ENCODE data around the gene TCEAL4. TPM values are rescaled to one million over a fixed set of nuclear protein-coding genes. Genes with fewer than 3 reads are reported as not detected.

TCEAL4 gene
- total and polyA plus RNA-seq, 3 donors from 2014 or later, result 62.6 to 149 (median 132) TPM

DNA sequence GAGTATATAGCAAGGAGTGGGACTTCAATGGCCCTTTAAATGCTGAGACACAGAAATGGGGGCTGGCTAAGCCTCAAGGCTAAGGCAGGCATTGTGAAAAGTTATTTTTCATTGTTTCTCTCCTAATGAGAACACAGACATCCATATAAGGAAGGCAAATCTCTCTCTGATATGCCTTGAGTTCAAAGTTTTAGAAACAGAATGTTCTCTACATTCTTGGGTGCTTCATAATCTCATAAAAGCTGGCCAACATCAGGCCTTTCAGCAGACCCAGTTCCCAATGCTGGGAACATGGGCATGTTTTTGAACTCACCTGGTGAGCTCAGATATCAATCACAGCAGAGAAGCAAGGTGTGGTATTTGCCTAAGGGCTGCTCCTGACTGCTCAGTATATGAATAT lies 46.6 kb upstream of the TCEAL4 start:
- H3K36me3 ChIP-seq (ENCODE audit: low read depth, missing control alignments), result no peaks in the 10 kb centered on the region
- peak; percentile 56 for DNase-seq
- H3K27ac ChIP-seq, result peak overlapping the region; percentile 91 to 92
- no peaks in the 10 kb centered on the region for H3K9me3 ChIP-seq
- H3K27me3 ChIP-seq, result no peaks in the 10 kb centered on the region
- TF ChIP-seq POLR2A (IDR thresholded peaks at IDR 0.05), result no peak
- TF ChIP-seq, protein P1, sequence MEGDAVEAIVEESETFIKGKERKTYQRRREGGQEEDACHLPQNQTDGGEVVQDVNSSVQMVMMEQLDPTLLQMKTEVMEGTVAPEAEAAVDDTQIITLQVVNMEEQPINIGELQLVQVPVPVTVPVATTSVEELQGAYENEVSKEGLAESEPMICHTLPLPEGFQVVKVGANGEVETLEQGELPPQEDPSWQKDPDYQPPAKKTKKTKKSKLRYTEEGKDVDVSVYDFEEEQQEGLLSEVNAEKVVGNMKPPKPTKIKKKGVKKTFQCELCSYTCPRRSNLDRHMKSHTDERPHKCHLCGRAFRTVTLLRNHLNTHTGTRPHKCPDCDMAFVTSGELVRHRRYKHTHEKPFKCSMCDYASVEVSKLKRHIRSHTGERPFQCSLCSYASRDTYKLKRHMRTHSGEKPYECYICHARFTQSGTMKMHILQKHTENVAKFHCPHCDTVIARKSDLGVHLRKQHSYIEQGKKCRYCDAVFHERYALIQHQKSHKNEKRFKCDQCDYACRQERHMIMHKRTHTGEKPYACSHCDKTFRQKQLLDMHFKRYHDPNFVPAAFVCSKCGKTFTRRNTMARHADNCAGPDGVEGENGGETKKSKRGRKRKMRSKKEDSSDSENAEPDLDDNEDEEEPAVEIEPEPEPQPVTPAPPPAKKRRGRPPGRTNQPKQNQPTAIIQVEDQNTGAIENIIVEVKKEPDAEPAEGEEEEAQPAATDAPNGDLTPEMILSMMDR (IDR thresholded peaks at IDR 0.05), result no peak
- H3K4me1 ChIP-seq, result peaks cover 25% of the 10 kb centered on the region
- intact Hi-C loops (cut with DNase I; ENCODE audit: low total_unique reads), result loop anchor here (5.0 to 10.0 kb wide), 2 partner anchors 89 to 146 kb away; partner anchors contain the start of genes MORF4L2 and TCEAL1
- no peak overlapping the region for H3K4me3 ChIP-seq

DNA sequence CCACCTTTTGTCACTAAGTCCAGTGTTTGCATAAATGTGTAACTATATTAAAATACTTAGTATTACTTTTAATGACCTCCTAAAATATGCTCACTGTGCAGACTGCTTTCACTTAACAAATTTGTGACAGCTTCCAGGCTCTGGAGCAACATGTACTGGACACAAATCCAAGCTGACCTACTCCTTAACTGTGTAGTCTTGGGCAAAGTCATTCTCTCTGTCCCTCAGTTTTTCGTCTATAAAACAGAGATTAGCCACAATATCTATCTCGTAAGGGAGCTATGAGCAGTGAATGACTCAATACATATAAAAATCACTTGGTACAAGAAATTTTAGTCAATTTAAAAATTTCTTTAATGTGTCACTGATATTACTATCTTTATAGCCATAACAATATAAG lies 45.6 kb upstream of the TCEAL4 start:
- Histone ChIP-seq H3K36me3 (ENCODE audit: low read depth, missing control alignments) (no peaks in the 10 kb centered on the region), H3K27me3 (no peaks in the 10 kb centered on the region), H3K9me3 (no peaks in the 10 kb centered on the region), H3K4me1 (peaks cover 25% of the 10 kb centered on the region), H3K4me3 (no peak overlapping the region), H3K27ac (peak overlapping the region; percentile 91 to 92)
- TF ChIP-seq POLR2A (IDR thresholded peaks at IDR 0.05), result no peak
- TF ChIP-seq, protein P1 (IDR thresholded peaks at IDR 0.05), result no peak
- no peak for DNase-seq
- intact Hi-C loops (cut with DNase I; ENCODE audit: low total_unique reads), result loop anchor here (5.0 to 10.0 kb wide), 2 partner anchors 88 to 145 kb away; partner anchors contain the start of genes MORF4L2 and TCEAL1
- WGBS, 2 donors, result 39 to 57% methylated on average over 2 of the region's 2 CpGs

DNA sequence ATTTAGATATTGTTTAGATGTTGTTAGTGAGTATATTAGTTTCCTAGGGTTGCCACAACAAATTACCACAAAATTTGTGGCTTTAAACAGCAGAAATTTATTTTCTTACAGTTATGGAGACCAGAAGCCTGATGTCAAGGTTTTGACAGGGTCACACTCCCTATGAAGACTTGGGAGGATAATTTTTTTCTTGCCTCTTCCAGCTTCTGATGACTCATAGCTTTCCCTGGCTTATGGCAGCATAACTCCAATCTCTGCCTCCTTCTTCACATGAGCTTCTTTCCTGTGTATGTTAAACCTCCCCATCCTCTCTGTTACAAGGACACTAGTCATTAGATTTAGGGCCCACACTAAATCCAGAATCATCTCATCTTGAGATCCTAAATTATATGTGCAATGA lies 45.2 kb upstream of the TCEAL4 start:
- no peak for DNase-seq
- Histone ChIP-seq H3K9me3 (no peaks in the 10 kb centered on the region), H3K27ac (peak overlapping the region; percentile 91 to 92), H3K27me3 (no peaks in the 10 kb centered on the region), H3K36me3 (ENCODE audit: low read depth, missing control alignments) (no peaks in the 10 kb centered on the region), H3K4me3 (no peak overlapping the region), H3K4me1 (peaks cover 25% of the 10 kb centered on the region)
- intact Hi-C loops (cut with DNase I; ENCODE audit: low total_unique reads), result no loop called here
- TF ChIP-seq, protein P1 (IDR thresholded peaks at IDR 0.05), result no peak
- no peak for TF ChIP-seq POLR2A (IDR thresholded peaks at IDR 0.05)

DNA sequence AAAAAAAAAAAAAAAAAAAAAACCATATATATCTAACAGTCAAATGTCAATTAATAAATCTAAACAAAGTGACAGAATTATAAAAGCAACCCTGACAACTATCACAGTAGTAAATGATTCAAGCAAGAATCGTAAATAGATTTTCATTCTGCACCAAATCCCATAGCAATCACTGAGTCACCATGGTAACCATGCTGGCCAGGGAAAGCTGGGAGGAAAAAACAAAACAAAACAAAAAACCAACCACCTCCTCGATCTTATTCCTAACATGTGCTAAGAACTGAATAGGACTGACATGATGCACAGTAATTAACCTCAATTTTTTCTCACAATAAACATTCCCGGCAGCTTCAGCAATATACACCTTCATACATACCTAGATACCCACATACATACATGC lies 35.4 kb upstream of the TCEAL4 start:
- H3K4me3 ChIP-seq, result no peak overlapping the region
- TF ChIP-seq, protein P1 (IDR thresholded peaks at IDR 0.05), result no peak
- TF ChIP-seq POLR2A (IDR thresholded peaks at IDR 0.05), result no peak
- no peak for DNase-seq
- intact Hi-C loops (cut with DNase I; ENCODE audit: low total_unique reads), result no loop called here
- no peaks in the 10 kb centered on the region for H3K36me3 ChIP-seq (ENCODE audit: low read depth, missing control alignments)
- 60 to 63% methylated on average over 3 of the region's 3 CpGs for WGBS, 2 donors
- H3K27me3 ChIP-seq, result no peaks in the 10 kb centered on the region
- no peaks in the 10 kb centered on the region for H3K4me1 ChIP-seq
- no peaks in the 10 kb centered on the region for H3K9me3 ChIP-seq
- no peak overlapping the region for H3K27ac ChIP-seq

DNA sequence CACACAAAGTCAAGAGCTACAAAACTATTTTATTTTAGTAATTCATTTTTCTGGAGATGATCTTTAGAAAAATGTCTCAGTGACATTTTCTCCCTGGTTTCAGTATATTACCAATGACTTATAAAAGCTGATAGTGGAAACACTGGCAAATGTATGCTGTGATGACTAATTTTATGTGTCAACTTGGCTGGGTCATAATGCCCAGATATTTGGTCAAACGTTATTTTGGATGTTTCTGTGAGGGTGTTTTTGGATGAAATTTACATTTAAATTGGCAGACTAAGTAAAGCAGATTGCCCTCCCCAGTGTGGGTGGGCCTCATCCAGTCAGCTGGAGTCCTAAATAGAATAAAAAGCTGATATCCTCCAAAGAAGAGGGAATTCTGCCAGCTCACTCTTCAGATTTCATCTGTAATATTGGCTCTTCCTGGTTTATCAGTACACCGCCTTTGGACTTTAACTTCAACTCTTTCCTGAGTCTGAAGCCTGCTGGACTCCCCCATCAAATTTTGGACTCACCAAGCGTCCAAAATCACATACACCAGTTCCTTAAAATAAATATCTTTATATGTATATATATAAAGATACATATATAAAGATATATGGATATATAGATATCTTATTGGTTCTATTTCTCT lies 34.8 kb upstream of the TCEAL4 start:
- TF ChIP-seq, protein P1 (IDR thresholded peaks at IDR 0.05), result no peak
- TF ChIP-seq POLR2A (IDR thresholded peaks at IDR 0.05), result no peak
- Histone ChIP-seq H3K36me3 (ENCODE audit: low read depth, missing control alignments) (no peaks in the 10 kb centered on the region), H3K4me1 (no peaks in the 10 kb centered on the region), H3K9me3 (no peaks in the 10 kb centered on the region), H3K4me3 (no peak overlapping the region), H3K27ac (no peak overlapping the region), H3K27me3 (no peaks in the 10 kb centered on the region)
- 49 to 67% methylated on average over 3 of the region's 3 CpGs for WGBS, 2 donors
- intact Hi-C loops (cut with DNase I; ENCODE audit: low total_unique reads), result no loop called here
- no peak for DNase-seq
